ENCODE data around the gene PIP5K1C. TPM values are rescaled to one million over a fixed set of nuclear protein-coding genes. Genes with fewer than 3 reads are reported as not detected.
"Not testable (repeated sequence)": the region's sequence is repeated elsewhere in the genome, so short reads cannot be mapped to it uniquely, and the experiment has no call there.

PIP5K1C gene
- total RNA-seq, 2 experiments from 2014 or later: 19.7 to 20.0 TPM

- ChIA-PET CTCF (no interaction called here), POLR2A (no interaction called here)
- Mint-ChIP-seq H3K27ac (no peak overlapping the region), H3K4me3 (no peak overlapping the region), H3K4me1 (ENCODE audit: low read depth) (peaks cover 10% of the 10 kb centered on the region), H3K27me3 (ENCODE audit: low read depth) (no peaks in the 10 kb centered on the region), H3K9me3 (ENCODE audit: insufficient read depth) (no peaks in the 10 kb centered on the region), H3K36me3 (ENCODE audit: low read depth) (no peaks in the 10 kb centered on the region)
- no peak for ATAC-seq
- no peak for DNase-seq
These were observed 69.0 kb downstream of the PIP5K1C start for GRCh38 chr19:3631053-3631861.

- peaks cover 32% of the 10 kb centered on the region for H3K4me1 Mint-ChIP-seq (ENCODE audit: low read depth)
- POLR2A ChIA-PET; H3K4me3 Mint-ChIP-seq; H3K36me3 Mint-ChIP-seq (ENCODE audit: low read depth); H3K27me3 Mint-ChIP-seq (ENCODE audit: low read depth); CTCF ChIA-PET; DNase-seq; H3K9me3 Mint-ChIP-seq (ENCODE audit: insufficient read depth); H3K27ac Mint-ChIP-seq; ATAC-seq: not testable (repeated sequence)
These were observed 71.5 kb downstream of the PIP5K1C start for GRCh38 chr19:3628766-3629165.

GRCh38 chr19:3627351-3627723 is 72.9 kb downstream of the PIP5K1C start:
- peaks cover 32% of the 10 kb centered on the region for H3K4me1 Mint-ChIP-seq (ENCODE audit: low read depth)
- no peaks in the 10 kb centered on the region for H3K27me3 Mint-ChIP-seq (ENCODE audit: low read depth)
- ATAC-seq: no peak
- H3K4me3 Mint-ChIP-seq: peak overlapping the region; percentile 82
- CTCF ChIA-PET: interaction anchor here (1.1 kb wide), 1 partner anchor 9 kb away, joined by 5 read pairs; no protein-coding TSS in a partner anchor
- POLR2A ChIA-PET: no interaction called here
- DNase-seq: no peak
- no peaks in the 10 kb centered on the region for H3K9me3 Mint-ChIP-seq (ENCODE audit: insufficient read depth)
- H3K27ac Mint-ChIP-seq: peak overlapping the region; percentile 99
- no peaks in the 10 kb centered on the region for H3K36me3 Mint-ChIP-seq (ENCODE audit: low read depth)

GRCh38 chr19:3626473-3627350 is 73.6 kb downstream of the PIP5K1C start, which contains the start of gene CACTIN:
TSS of gene CACTIN (minus strand) at chr19:3626790. CDS start at chr19:3626762, 28 bp downstream.
- Mint-ChIP-seq H3K9me3 (ENCODE audit: insufficient read depth) (no peaks in the 10 kb centered on the region), H3K27ac (peak within 1 kb of the TSS; percentile 99), H3K27me3 (ENCODE audit: low read depth) (no peaks in the 10 kb centered on the region), H3K4me3 (peak within 1 kb of the TSS; percentile 82), H3K36me3 (ENCODE audit: low read depth) (peaks cover 2% of the 10 kb centered on the region), H3K4me1 (ENCODE audit: low read depth) (peaks cover 32% of the 10 kb centered on the region)
- DNase-seq (peak; percentile 99), ATAC-seq (peak; percentile 97)
- CTCF ChIA-PET: interaction anchor here (1.1 kb wide), 1 partner anchor 8 kb away, joined by 5 read pairs; no protein-coding TSS in a partner anchor
- POLR2A ChIA-PET: no interaction called here

- ChIA-PET CTCF (no interaction called here), POLR2A (no interaction called here)
- DNase-seq: no peak
- ATAC-seq: peak; percentile 10
- H3K27ac Mint-ChIP-seq: peak overlapping the region; percentile 99
- H3K36me3 Mint-ChIP-seq (ENCODE audit: low read depth): peaks cover 2% of the 10 kb centered on the region
- no peaks in the 10 kb centered on the region for H3K27me3 Mint-ChIP-seq (ENCODE audit: low read depth)
- no peaks in the 10 kb centered on the region for H3K9me3 Mint-ChIP-seq (ENCODE audit: insufficient read depth)
- H3K4me1 Mint-ChIP-seq (ENCODE audit: low read depth): peaks cover 32% of the 10 kb centered on the region
- peak overlapping the region; percentile 82 for H3K4me3 Mint-ChIP-seq
These were observed 74.2 kb downstream of the PIP5K1C start for GRCh38 chr19:3625996-3626472.

GRCh38 chr19:3623716-3624115 is 76.6 kb downstream of the PIP5K1C start:
- no peak overlapping the region for H3K27ac Mint-ChIP-seq
- ChIA-PET CTCF (no interaction called here), POLR2A (no interaction called here)
- DNase-seq (no peak), ATAC-seq (no peak)
- H3K4me3 Mint-ChIP-seq: no peak overlapping the region
- no peaks in the 10 kb centered on the region for H3K9me3 Mint-ChIP-seq (ENCODE audit: insufficient read depth)
- H3K27me3 Mint-ChIP-seq (ENCODE audit: low read depth): no peaks in the 10 kb centered on the region
- H3K36me3 Mint-ChIP-seq (ENCODE audit: low read depth): peaks cover 8% of the 10 kb centered on the region
- peaks cover 32% of the 10 kb centered on the region for H3K4me1 Mint-ChIP-seq (ENCODE audit: low read depth)

GRCh38 chr19:3622224-3622623 is 78.0 kb downstream of the PIP5K1C start:
- peaks cover 10% of the 10 kb centered on the region for H3K36me3 Mint-ChIP-seq (ENCODE audit: low read depth)
- H3K27me3 Mint-ChIP-seq (ENCODE audit: low read depth): no peaks in the 10 kb centered on the region
- no peak overlapping the region for H3K27ac Mint-ChIP-seq
- CTCF ChIA-PET: no interaction called here
- no peaks in the 10 kb centered on the region for H3K9me3 Mint-ChIP-seq (ENCODE audit: insufficient read depth)
- peaks cover 39% of the 10 kb centered on the region for H3K4me1 Mint-ChIP-seq (ENCODE audit: low read depth)
- DNase-seq (no peak), ATAC-seq (no peak)
- POLR2A ChIA-PET: no interaction called here
- no peak overlapping the region for H3K4me3 Mint-ChIP-seq

- no peaks in the 10 kb centered on the region for H3K9me3 Mint-ChIP-seq (ENCODE audit: insufficient read depth)
- peaks cover 10% of the 10 kb centered on the region for H3K36me3 Mint-ChIP-seq (ENCODE audit: low read depth)
- CTCF ChIA-PET: interaction anchor here (1.4 to 1.7 kb wide), 2 partner anchors 17 to 77 kb away, joined by 3 to 5 read pairs; no protein-coding TSS in a partner anchor
- no peak overlapping the region for H3K27ac Mint-ChIP-seq
- H3K4me3 Mint-ChIP-seq: no peak overlapping the region
- DNase-seq (no peak), ATAC-seq (no peak)
- POLR2A ChIA-PET: no interaction called here
- H3K27me3 Mint-ChIP-seq (ENCODE audit: low read depth): no peaks in the 10 kb centered on the region
- peaks cover 36% of the 10 kb centered on the region for H3K4me1 Mint-ChIP-seq (ENCODE audit: low read depth)
These were observed 78.6 kb downstream of the PIP5K1C start for GRCh38 chr19:3621689-3622088.

GRCh38 chr19:3620817-3621547 is 79.3 kb downstream of the PIP5K1C start:
- DNase-seq (no peak), ATAC-seq (no peak)
- Mint-ChIP-seq H3K36me3 (ENCODE audit: low read depth) (peaks cover 10% of the 10 kb centered on the region), H3K27ac (no peak overlapping the region), H3K27me3 (ENCODE audit: low read depth) (no peaks in the 10 kb centered on the region), H3K4me1 (ENCODE audit: low read depth) (peaks cover 32% of the 10 kb centered on the region), H3K9me3 (ENCODE audit: insufficient read depth) (no peaks in the 10 kb centered on the region), H3K4me3 (no peak overlapping the region)
- ChIA-PET CTCF (interaction anchor here (1.4 to 1.7 kb wide), 2 partner anchors 16 to 76 kb away, joined by 3 to 5 read pairs; no protein-coding TSS in a partner anchor), POLR2A (interaction anchor here (1.1 kb wide), 1 partner anchor 11 kb away, joined by 4 read pairs; no protein-coding TSS in a partner anchor)

- no peak for DNase-seq
- ATAC-seq: no peak
- peaks cover 24% of the 10 kb centered on the region for H3K4me1 Mint-ChIP-seq (ENCODE audit: low read depth)
- CTCF ChIA-PET: interaction anchor here (1.4 to 2.2 kb wide), 4 partner anchors 12 to 75 kb away, joined by 3 to 5 read pairs (median 5); no protein-coding TSS in a partner anchor
- H3K36me3 Mint-ChIP-seq (ENCODE audit: low read depth): peaks cover 10% of the 10 kb centered on the region
- H3K9me3 Mint-ChIP-seq (ENCODE audit: insufficient read depth): no peaks in the 10 kb centered on the region
- no peak overlapping the region for H3K27ac Mint-ChIP-seq
- H3K4me3 Mint-ChIP-seq: no peak overlapping the region
- no peaks in the 10 kb centered on the region for H3K27me3 Mint-ChIP-seq (ENCODE audit: low read depth)
- POLR2A ChIA-PET: interaction anchor here (0.5 to 1.1 kb wide), 2 partner anchors 10 to 241 kb away, joined by 3 to 4 read pairs; no protein-coding TSS in a partner anchor
These were observed 80.0 kb downstream of the PIP5K1C start for GRCh38 chr19:3620145-3620816.

- ChIA-PET CTCF (interaction anchor here (1.5 to 2.2 kb wide), 2 partner anchors 11 to 75 kb away, joined by 5 read pairs; no protein-coding TSS in a partner anchor), POLR2A (interaction anchor here (0.5 to 1.1 kb wide), 2 partner anchors 10 to 241 kb away, joined by 3 to 4 read pairs; no protein-coding TSS in a partner anchor)
- ATAC-seq (no peak), DNase-seq (no peak)
- no peak overlapping the region for H3K4me3 Mint-ChIP-seq
- H3K27me3 Mint-ChIP-seq (ENCODE audit: low read depth): no peaks in the 10 kb centered on the region
- peaks cover 10% of the 10 kb centered on the region for H3K36me3 Mint-ChIP-seq (ENCODE audit: low read depth)
- no peak overlapping the region for H3K27ac Mint-ChIP-seq
- peaks cover 19% of the 10 kb centered on the region for H3K4me1 Mint-ChIP-seq (ENCODE audit: low read depth)
- H3K9me3 Mint-ChIP-seq (ENCODE audit: insufficient read depth): no peaks in the 10 kb centered on the region
These were observed 80.6 kb downstream of the PIP5K1C start for GRCh38 chr19:3619631-3620012.

All from activated CD8-positive, alpha-beta T cell treated with anti-CD3 and anti-CD28 coated beads, Interleukin-2, amount 10 ng/mL, durations not matched to agents 7 days and 5 days (primary cell).